ENCODE results near the gene RABL3.
"Not testable (repeated sequence)": the region's sequence is repeated elsewhere in the genome, so short reads cannot be mapped to it uniquely, and the experiment has no call there.

Gene RABL3

DNA sequence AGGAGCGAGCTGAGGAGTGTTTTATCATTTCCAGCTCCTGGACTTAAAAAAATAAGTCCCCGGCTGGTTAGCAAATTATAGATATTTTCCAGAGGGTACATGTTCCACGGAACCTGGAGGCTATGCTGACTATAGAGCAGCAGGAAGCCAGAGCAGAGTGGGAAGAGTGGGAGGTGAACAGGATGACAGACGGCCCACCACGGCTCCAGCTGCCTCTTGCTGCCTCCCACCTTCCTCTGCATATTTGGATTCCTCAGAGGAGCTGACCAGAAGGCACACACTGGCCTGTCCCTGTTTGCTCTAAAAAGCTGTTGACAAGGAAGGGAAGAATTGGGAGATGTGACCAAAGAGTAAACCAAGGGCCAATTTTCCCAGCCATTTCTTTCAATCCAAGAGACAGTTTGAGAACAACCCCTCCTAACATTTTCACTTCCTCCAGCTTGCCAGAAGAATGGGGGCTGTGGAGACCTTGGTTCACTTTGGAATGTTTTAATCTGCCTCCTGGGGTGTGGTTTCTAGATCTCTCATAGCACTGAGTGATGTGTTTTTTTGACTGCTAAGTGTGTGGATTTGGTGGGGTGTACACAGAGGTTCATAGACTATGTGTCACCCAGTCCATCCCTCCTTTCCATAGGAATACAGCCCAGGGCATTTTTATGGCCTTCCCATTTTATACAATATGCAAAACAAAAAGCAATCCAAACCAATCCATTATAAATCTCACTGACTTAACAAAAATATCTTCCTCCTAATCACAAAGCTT lies 97.1 kb downstream of the RABL3 start:
- no peak for DNase-seq (ENCODE audit: low read depth in 3 of 3)

DNA sequence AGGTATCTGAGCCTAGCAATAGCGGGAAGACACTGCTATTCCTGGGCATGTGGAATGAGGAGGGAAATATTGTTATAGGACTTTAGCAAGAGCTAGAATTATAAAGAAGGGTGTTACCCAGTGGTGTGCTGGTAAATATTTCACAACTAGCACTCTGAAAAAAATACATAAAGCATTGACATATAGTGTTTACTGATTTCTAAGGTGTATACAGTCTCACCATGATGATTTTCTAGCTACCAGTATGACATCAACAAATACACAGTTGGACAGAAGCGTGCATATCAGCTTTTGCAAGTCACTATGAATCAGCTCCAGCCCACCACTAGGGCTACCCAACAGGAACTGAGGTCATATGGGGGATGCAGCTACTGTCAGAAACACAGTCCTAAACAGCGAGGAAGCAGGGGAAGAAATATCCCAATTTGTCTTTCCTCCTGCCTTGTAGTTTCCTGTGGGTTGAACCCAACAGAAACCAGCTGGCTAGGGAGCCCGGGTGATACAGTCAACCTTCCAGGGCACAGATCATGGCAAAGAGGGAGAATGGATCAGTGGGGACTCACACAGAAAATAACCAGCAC lies 99.9 kb downstream of the RABL3 start:
- no peak for DNase-seq (ENCODE audit: low read depth in 3 of 3)

GRCh38 chr3:120641696-120642246 lies 100.5 kb downstream of the RABL3 start:
- no peak for DNase-seq (ENCODE audit: low read depth in 3 of 3)

DNA sequence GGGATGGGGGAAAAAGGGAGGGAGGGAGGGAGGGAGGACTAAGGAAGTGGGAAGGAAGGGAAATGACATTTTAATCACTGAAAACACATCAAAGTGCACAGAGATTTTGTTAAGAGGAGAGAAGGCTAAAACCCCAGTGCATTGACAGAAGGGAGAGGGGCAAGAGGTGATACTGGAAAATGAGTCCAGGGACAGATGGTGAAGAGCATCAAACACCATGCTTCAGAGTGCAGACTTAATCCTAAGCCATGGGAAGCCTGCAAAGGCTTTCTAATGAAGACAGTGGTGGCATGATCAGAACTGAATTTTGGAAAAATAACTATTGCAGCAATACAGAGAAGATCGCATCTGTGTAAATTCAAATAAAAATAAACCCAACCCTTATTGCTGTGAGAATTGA lies 102.1 kb downstream of the RABL3 start:
- DNase-seq (ENCODE audit: low read depth in 3 of 3) = no peak

GRCh38 chr3:120638820-120639219 lies 103.5 kb downstream of the RABL3 start:
- DNase-seq (ENCODE audit: low read depth in 3 of 3) = not testable (repeated sequence)

DNA sequence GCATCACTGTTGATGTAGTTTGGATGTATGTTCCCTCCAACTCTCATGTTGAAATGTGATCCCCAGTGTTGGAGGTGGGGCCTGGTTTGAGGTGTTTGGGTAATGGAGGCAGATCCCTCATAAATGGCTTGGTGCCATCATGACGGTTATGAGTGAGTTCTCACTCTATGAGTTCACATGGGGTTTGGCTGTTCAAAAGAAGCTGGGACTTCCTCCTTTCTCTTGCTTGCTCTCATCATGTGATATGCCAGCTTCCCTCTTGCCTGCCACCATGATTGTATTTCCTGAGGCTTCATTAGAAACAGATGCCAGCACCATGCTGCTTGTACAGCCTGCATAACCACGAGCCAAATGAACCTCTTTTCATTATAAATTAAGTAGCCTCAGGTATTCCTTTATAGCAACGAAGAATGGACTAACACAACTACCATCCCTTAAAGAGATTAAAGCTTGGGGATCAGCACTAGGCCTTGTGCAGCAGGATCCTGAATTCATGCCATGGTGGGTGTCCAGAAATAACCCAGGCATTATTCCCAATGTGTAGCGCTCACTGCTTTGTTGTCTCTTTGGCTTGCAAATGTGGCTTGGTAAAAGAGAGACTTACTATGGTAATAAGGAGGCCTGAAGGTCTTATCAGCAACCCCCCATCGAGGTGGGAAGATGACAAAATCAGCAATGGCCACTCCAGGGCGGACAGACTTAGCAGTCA lies 104.3 kb downstream of the RABL3 start:
- DNase-seq (ENCODE audit: low read depth in 3 of 3) = no peak

- no peak for DNase-seq (ENCODE audit: low read depth in 3 of 3)
Measured at GRCh38 chr3:120636795-120637401, 105.4 kb downstream of the RABL3 start.

All from stimulated activated CD4-positive, alpha-beta T cell treated with anti-CD3 and anti-CD28 coated beads, TNF-alpha, amount 100 ng/mL, for 24 hours (primary cell).